Astrocyte of the hippocampus (primary cell): ENCODE results near the gene SOX21.
"Not testable (repeated sequence)": the region's sequence is repeated elsewhere in the genome, so short reads cannot be mapped to it uniquely, and the experiment has no call there.

Experiments used
- DNase-seq: peaks from one replicate; pipeline ENCODE4 v3.0.0; 2011; ENCODE audit warnings: low read depth, low spot score

The SOX21 gene

DNA sequence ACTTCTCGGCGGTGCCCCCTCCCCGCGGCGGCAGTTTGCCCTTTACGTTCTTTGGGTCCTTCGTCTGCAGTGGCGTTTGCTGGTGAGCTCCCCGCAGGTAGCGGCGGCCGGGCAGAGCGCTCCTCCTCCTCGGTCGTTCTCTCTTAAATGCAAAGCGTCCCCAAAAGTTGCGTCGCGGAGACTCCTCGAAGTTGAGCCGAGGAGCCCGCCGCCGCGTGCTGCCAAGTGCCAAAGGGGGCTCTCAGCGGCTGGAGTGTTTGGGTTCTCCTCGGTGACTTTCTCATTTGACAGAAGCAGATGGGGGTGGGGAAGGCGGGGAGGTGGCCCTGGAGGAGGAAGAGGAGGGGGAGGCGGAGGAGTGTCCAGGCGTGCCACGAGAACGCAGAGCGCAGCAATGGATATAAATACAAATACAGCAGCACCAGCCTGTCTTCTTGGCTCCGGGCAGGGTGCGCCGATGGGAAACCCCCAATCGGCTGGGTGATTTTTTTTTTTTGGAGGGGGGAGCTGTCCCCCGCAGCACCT lies at the start of gene SOX21:
Gene SOX21 (minus strand): TSS at position 259 of the 525 bp plus-strand sequence. CDS start 496 bp downstream, outside the sequence.
- peak; percentile 76 for DNase-seq

DNA sequence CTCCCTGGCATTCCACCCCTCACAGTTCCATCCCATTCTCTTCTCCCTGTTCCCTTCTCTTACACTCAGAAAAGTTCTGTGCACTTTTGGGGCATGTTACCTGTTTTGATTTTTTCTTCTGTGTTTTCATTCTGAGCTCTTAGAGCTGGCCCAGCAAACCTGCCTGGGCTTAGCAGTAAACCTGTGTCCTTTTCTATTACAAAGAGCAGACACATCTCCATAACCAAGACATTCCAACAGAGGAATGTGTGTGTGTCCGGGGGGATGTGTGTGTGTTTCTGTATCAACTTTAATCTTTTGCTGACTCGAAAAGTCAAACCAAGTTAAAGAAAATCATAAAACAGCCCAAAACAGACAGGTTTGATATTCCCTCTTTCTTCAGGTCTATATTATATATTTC lies 49.1 kb upstream of the SOX21 start:
- peak; percentile 17 for DNase-seq

DNA sequence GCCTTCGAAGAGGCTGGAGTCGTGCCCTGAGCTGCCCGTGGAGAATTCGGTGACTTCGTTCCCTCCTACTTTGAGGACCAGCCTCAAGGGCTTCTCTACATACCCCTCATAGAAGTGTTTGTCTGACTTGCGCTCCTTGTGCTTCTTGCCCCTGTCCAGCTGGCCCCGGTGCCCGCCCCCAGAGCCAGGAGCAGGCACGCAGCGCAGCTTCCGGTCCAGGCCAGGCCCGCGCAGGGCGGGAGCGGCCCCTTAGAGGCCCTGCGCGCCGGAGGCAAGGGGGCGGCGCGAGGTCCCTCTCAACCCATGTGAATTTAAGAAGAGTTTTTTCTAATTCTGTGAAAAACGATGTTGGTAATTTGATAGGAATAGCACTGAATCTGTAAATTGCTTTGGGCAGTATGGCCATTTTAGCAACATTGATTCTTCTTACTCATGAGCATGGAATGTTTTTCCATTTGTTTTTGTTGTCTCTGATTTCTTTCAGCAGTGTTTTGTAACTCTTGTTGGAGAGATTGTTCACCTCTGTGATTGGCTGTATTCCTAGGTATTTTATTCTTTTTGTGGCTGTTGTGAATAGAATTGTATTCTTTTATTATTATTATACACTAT lies 46.9 kb upstream of the SOX21 start:
- DNase-seq = no peak

DNA sequence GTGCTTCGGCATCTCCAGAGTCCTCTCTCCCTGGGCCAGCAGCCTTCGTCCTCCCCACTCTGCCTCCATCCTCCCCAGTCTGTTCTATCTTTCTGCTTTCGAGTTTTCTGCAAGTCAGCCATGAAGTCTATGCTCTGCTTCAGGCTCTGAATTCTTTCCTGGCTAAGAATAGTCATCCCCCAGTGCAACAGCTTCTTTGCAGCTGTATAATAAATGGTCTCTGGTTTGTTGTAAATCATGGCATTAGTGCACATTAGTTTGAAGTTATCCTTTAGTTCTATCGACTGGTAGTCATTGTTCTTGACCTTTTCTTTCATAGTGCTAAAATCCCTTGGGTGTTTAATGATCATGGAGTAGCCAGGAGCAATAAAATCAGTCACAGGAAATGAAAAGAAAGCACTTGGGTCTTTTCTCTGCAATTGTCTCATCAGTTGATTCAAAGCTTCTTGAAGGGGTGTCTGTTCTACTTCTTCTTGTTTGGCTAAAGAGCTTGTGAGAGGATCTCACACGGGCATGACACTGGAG lies 46.2 kb upstream of the SOX21 start:
- no peak for DNase-seq

DNA sequence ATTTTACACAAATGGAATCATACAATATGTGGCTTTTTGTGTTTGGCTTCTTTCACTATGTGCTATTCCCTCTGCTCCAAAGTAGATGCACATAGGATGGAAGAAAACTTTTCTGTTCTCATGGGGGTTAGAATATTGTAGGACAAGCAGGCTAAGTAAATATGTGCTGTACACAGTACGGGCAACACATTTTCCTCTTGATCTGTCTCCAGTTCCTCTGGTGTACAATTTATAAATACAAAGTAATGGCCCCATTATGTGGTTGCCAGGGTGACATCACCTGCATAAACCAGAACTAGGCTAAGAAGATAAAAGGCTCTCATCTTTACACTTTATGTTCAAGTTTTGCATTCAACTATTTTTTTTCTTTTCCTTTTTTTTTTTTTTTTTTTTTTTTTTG lies 41.0 kb upstream of the SOX21 start:
- no peak for DNase-seq

DNA sequence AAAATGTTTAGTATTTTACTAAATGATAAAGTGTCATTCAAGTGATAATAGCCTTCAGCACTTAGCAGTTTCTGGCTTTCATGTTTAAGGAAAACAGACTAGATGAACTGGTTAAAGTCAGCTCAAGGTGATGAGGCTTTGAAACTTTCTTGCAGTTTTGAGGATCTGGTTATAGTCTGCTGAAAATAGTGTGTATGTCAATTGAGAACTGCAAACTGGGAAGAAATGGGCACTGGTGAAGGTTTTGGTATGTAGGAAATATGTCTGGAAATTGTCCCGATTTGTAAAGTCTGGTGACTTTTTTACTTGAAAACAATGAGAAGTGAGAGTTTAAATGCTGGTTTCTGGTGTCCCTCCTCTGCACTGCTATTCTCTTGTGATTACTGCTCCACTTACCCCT lies 36.8 kb upstream of the SOX21 start:
- no peak for DNase-seq

DNA sequence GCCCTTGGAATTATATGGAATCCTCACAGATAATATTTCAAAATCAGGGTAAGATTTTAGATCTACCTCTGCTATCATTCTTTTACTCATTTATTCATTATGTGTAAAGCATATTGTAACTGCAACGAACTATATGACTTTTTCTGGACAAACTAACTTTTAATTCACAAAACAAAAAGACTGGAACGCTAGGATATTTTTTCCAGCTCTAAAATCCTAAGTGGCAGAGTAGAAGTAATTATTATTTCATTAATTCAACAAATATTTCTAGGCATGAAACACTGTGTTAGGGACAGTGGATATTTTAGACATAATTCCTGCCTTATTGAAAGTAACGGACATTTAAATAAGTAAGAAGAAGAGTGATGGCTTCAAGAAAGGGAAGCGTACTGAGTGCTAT lies 26.9 kb upstream of the SOX21 start:
- DNase-seq = no peak

DNA sequence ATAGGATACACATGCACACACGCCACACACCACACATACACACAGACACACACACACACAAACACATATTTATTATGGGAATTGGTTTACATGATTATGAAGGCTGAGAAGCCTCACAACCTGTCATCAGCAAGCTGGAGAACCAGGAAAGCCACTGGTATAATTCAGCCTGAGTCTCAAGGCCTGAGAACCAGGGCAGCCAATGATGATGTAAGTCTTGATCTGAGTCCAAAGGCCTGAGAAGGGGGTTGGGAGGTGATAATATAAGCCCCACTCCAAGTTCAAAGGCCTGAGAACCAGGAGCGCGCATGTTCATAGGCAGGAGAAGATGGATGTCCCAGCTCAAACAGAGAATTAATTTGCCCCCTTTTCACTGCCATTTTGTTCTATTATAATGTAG lies 18.7 kb upstream of the SOX21 start:
- DNase-seq = no peak

DNA sequence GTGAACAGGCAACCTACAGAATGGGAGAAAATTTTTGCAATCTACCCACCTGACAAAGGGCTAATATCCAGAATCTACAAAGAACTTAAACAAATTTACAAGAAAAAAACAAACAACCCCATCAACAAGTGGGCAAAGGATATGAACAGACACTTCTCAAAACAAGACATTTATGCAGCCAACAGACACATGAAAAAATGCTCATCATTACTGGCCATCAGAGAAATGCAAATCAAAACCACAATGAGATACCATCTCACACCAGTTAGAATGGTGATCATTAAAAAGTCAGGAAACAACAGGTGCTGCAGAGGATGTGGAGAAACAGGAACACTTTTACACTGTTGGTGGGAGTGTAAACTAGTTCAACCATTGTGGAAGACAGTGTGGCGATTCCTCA lies 17.6 kb upstream of the SOX21 start:
- DNase-seq = not testable (repeated sequence)

DNA sequence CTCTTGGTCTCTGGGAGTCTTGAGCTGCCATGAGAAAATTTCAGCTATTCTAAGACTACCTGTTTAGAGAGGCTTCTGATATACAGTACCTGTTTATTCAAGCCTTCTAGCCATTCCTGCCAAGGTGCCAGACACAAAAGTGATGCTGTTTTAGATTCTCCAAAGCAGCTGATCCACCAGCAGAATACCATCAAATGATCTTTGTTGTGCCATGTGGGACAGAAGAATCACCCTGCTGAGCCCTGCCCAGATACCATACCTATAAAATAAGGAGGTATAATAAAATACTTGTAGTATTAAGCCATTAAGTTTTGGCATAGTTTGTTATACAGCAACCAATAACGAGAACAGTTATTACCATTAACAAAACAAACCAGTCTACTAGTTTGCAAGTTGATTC lies 14.1 kb upstream of the SOX21 start:
- DNase-seq = no peak

DNA sequence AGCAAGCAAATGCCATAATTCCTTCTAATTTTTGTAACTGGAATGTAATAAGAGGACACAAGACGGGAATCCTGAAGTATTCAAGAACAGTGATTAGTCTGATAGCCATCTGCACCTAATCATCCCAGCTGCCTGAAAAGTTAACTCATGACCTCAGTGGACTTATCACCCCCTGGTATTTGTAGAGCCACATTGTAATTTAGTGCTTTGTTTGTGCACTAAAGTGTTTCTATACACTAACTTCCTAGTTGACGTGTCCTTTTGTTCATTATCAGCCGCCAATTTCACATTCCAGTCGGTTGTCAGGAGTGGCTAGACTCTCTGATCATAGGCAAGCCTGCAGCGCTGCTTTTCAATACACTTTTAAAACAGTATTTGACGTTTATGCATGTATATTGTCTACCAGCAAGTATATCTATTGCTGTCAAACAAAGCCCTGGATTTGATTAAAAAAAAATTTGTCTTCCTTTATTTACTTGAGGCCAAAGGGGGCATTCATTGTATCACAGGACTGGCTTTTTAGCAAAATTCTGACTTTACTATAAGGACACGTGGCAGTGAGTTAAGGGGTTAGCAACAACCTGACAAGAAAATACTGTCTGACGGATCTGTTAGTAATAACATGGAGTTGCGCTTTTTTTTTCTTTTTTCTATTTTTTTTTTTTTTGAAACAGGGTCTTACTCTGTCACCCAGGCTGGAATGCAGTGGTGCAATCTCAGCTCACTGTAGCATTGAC lies 10.4 kb upstream of the SOX21 start:
- peak; percentile 41 for DNase-seq

DNA sequence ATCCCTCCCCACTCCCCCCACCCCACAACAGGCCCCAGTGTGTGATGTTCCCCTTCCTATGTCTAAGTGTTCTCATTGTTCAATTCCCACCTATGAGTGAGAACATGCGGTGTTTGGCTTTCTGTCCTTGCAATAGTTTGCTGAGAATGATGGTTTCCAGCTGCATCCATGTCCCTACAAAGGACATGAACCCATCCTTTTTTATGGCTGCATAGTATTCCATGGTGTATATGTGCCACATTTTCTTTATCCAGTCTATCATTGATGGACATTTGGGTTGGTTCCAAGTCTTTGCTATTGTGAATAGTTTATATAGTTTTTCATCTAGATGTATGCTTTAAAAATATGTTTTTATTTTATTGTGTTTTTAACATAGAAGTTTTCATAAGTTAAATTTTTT lies 6.4 kb upstream of the SOX21 start:
- DNase-seq = not testable (repeated sequence)

DNA sequence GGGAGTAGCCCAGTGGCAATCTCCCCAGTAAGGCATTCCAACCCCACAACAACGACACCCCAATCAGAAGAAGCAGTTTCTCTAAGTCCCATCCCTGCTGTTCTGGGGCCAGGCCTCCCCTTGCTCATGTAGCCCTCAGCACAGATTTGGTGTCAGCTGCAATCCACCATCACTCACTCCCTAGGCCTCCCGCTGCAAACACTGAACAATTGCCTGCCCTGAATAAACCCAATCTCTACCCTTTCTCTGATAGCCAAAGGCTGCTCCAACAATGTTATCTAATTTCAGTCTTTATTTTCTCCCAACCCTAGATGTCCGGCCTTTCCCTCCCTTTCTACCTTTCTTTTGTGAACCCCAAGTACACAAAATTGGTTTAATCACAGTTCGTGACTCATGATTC lies 5.6 kb upstream of the SOX21 start:
- DNase-seq = no peak

DNA sequence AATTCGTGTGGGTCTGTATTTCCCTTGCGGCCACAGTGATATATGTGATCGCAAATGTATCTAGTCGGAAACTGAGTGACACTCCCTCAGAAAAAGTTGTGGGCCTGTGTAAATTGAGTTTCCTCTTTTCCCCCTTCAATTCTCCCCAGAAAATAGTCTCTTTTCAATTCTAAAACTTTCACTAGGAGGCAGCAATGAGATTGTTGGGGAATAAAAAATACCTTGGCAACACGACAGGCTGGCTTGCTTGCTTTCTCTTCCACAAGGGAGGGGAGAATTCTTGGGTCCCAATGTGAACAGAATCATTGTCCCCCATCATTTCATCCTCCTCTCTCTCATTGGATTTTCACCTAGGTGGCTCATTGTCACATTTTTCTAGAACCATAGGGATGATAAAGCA lies 3.7 kb upstream of the SOX21 start:
- peak; percentile 67 for DNase-seq

DNA sequence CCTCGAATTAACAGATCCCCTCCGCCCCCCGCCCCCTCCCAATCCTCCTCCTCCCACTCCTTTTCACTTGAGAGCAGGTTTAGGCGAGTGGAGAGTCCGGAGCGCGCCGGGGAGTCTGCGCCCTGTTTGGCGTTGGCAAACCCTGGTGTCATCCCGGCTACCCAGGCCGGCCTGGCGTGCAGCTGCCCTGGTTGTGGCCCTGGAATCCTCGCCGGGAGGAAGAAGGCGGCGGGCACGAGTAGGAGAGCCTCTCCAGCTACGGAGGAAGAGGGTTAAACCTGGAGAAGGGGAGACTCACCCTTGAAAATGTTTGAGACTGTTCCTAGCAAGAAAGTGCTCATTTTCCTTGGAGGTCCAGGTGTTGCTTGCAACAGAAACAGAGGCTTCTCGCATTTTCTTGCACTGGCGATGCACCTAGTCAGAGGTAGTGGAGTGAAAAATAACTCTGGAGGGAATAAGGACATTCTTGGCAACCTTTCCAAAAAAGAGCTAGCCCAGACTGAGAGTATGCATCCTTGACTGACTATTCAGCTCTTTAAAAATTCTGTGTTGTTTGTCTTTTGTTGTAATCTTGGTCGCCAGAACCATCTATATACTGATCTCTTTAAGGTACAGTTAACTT lies 1.3 kb upstream of the SOX21 start:
- DNase-seq = no peak

DNA sequence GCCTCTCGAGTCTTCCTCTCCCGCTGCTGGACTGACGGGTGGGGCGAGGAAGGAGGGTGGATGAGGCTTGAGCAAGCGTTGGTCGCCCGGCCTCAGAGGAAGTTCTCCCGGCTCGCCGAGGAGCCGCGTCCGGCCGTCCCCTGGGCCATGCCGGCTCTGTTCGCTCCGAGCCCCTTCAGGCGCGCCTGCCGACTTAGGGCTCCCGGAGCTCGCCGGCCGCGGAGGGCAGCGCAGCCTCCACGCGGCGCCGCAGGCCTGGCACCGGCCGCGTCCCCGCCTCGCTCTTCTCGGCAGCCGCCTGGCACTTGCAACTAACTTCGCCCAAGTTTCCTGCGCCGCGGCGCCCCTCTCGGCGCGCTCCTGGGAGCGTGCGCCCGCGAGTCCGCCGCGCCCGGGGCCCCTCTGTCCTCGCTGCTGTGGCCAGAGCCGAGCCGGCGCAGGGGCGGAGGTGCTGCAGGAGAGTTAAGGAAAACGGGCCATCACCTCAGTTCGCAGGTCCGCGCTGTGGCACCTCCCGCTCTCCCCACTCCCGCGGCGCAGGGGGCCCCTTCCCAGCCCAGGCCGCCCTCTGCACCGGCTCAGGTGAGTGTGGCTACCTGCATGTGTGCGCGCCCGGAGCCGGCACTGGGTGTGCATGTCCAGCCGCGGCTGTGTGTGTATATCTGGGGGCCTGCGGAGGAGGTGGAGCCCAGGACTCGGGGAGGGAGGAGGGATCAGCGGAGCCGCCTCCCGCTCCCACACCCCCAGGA lies 641 bp upstream of the SOX21 start:
- peak; percentile 90 for DNase-seq

DNA sequence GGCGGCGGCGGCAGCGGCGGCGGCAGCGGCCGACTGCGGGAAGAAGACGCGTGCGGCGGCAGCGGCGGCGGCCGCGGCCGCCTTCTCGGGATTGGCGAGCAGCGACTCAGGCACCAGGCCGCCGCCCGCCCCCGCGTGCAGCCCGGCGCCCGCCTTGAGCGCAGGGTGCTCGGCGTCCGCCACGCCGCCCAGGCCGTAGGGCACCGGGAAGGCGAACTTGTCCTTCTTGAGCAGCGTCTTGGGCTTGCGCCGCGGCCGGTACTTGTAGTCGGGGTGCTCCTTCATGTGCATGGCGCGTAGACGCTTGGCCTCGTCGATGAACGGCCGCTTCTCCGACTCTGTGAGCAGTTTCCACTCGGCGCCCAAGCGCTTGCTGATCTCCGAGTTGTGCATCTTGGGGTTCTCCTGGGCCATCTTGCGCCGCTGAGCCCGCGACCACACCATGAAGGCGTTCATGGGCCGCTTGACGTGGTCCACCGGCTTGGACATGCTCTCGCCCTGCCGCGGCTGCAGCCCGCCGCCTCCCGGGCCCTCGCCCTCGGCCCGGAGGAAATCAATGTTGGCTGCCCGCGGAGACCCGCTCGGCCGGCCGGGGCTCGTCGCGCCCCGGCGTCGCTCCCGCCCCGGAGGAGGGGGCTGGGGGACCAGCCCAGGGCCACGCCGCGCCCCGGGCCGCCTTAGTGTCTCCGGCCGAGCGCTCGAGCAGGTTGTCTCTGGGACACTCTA lies 621 bp downstream of the SOX21 start:
- DNase-seq = peak; percentile 76

DNA sequence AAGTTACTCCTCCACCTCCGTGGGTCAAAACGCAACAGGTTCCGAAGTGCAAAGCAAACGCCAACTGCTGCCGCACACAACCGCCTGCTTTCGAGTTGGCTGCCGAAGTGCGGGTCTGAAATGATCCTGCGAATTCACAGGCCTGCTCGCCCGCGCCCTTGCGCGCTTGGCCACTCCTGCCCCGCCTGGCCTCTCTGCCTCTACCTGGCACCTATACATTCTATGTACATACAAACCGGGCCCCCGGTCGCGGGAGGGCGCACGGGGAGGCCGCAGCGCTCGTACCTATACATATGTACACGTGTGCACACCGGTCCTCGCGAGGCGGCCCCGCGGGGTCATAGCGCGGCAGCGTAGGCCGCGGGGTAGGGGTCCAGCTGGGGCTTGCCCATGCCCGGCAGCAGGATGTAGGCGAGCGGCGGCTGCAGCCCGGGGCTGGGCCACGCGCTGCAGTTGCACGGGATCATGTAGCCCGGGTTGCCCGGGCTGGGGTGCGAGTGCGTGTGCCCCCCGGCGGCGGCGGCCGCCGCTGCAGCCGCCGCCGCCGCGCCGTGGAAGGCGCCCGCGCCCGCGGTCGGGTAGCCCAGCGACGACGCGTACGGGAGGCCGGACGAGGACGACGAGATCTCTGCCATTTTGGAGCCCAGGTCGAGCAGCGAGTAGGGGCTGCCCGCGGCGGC lies 1.3 kb downstream of the SOX21 start:
- peak; percentile 83 for DNase-seq

DNA sequence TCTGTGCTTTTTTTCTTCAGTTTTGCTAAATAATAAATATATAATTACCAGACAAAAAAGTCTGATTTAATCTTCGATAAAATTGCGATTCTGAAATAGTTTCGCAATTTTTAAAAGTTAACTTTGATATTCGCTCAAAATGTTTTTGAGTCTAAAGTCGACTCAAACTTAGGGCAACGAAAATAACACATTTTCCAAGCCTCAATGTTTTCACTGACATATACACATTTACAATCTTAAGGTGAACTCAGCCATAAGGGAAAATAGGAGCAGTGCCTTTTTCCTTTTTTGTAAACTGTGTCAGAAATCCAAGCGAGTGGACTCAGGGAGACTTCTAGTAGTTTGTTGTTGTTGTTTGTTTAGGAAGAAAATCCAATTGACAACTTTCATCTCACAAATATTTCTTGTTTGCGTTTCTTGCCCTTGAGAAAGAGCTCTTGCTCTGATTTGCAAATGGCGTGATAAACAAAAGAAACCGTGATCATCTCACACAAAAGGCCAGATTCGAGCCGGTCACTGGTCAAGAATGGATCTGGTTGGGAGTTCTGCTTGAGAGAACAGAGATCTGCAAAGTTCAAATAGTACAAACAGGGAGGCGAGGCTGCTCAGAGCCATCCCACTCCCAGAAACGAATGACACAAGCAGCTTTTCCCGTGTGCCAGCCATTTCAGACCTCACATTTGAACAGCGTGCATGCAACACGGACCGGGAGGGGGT lies 2.1 kb downstream of the SOX21 start:
- DNase-seq = peak; percentile 71
